ENCODE data around the gene AP4B1.

Gene AP4B1

DNA sequence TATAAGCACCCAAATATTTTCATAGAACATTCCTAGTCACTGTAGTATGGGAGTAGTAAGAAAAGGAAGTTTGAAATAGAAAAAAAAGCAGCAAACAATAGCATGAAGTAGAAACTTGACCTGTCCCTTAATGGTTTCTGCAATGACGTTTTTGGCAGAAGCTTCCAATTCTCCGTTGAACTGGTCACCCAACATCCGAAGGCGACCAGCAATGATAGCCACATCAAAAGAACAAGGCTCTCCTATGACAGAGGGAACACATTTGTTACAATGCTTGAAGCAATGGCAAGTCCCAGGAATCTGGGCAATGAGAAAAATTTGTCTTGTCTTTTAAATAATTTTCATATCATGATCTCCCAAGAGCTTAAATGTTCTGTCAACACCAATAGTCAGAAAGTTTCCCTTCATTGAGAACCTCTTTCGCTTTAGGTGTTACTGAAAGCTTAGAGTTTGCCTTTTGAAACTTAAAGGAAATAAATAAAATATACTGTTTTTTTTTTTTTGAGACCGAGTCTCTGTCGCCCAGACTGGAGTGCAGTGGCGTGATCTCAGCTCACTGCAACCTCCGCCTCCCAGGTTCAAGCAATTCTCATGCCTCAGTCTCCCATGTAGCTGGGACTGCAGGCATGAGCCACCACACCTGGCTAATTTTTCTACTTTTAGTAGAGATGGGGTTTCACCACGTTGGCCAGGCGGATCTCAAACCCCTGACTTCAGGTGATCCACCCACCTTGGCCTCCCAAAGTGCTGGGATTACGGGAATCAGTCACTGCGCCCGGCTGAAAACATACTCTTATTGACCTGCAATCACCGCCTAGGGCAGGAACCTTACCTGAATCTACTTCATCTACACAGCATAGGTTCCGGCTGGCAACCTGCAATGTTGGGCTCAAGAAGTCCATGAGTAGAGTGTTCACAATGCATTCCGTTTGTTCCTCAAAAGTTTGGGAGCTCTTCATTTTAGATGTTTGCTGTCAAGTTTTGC lies 17.9 kb downstream of the AP4B1 start:
- no peaks in the 10 kb centered on the region for H3K79me2 ChIP-seq (ENCODE audit: insufficient read depth, low read length)
- H3K9me3 ChIP-seq (ENCODE audit: insufficient read depth, low read length, severe bottlenecking), result no peaks in the 10 kb centered on the region
- no peaks in the 10 kb centered on the region for H4K20me1 ChIP-seq (ENCODE audit: insufficient read depth, low read length)
- TF ChIP-seq, protein P1, sequence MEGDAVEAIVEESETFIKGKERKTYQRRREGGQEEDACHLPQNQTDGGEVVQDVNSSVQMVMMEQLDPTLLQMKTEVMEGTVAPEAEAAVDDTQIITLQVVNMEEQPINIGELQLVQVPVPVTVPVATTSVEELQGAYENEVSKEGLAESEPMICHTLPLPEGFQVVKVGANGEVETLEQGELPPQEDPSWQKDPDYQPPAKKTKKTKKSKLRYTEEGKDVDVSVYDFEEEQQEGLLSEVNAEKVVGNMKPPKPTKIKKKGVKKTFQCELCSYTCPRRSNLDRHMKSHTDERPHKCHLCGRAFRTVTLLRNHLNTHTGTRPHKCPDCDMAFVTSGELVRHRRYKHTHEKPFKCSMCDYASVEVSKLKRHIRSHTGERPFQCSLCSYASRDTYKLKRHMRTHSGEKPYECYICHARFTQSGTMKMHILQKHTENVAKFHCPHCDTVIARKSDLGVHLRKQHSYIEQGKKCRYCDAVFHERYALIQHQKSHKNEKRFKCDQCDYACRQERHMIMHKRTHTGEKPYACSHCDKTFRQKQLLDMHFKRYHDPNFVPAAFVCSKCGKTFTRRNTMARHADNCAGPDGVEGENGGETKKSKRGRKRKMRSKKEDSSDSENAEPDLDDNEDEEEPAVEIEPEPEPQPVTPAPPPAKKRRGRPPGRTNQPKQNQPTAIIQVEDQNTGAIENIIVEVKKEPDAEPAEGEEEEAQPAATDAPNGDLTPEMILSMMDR (IDR thresholded peaks at IDR 0.05; ENCODE audit: borderline replicate concordance, extremely low read depth, low read length, poor library complexity, severe bottlenecking), result no peak
- TF ChIP-seq EZH2 (IDR thresholded peaks at IDR 0.05; ENCODE audit: borderline replicate concordance, low read depth, low read length, severe bottlenecking), result no peak
- H3K4me3 ChIP-seq (ENCODE audit: low read depth in 1 of 2, low read length in 2 of 2), result no peak overlapping the region
- no peaks in the 10 kb centered on the region for H3K36me3 ChIP-seq (ENCODE audit: insufficient read depth, low read length)
- ATAC-seq (ENCODE audit: insufficient read depth, low read depth) (no peak), DNase-seq (no peak)
- H3K4me2 ChIP-seq (ENCODE audit: insufficient read depth, low read length), result no peak overlapping the region
- peaks cover 5% of the 10 kb centered on the region; the same call in 1 of the 2 replicates for H3K4me1 ChIP-seq (ENCODE audit: insufficient read depth, low read length)
- H2AFZ ChIP-seq (ENCODE audit: low read depth, low read length), result no peak overlapping the region
- H3K27ac ChIP-seq (ENCODE audit: low read length), result no peak overlapping the region
- H3K9ac ChIP-seq (ENCODE audit: low read depth, low read length), result no peak overlapping the region
- no peaks in the 10 kb centered on the region for H3K27me3 ChIP-seq (ENCODE audit: insufficient read depth, low read length, poor library complexity)

DNA sequence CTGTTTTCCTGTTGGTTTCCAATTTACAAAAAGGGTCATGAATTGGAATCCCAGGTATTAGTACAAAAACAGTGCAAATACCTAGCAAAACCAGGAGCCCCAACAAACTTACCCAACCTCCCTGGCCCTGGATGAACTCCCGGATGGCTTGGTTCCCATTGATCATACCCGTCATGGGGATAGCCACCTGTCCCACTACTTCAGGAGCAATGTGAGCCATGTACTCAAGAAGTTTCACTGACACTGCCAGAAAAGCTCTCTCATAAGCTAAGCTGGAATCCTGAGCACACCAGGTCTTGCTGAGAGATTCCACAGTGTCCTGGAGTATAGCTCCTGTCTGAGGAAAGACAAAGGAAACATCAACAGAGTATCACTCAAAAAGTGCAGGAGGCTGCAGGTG lies 22.9 kb downstream of the AP4B1 start:
- ATAC-seq (ENCODE audit: insufficient read depth, low read depth), result no peak
- no peak overlapping the region for H3K4me3 ChIP-seq (ENCODE audit: low read depth in 1 of 2, low read length in 2 of 2)
- no peak for DNase-seq
- no peaks in the 10 kb centered on the region for H3K36me3 ChIP-seq (ENCODE audit: insufficient read depth, low read length)
- H4K20me1 ChIP-seq (ENCODE audit: insufficient read depth, low read length), result no peaks in the 10 kb centered on the region
- no peak overlapping the region for H3K4me2 ChIP-seq (ENCODE audit: insufficient read depth, low read length)
- H2AFZ ChIP-seq (ENCODE audit: low read depth, low read length), result peak overlapping the region; percentile 35; the same call in 1 of the 2 replicates
- no peaks in the 10 kb centered on the region for H3K9me3 ChIP-seq (ENCODE audit: insufficient read depth, low read length, severe bottlenecking)
- H3K9ac ChIP-seq (ENCODE audit: low read depth, low read length), result no peak overlapping the region
- no peaks in the 10 kb centered on the region for H3K27me3 ChIP-seq (ENCODE audit: insufficient read depth, low read length, poor library complexity)
- peaks cover 33% of the 10 kb centered on the region for H3K4me1 ChIP-seq (ENCODE audit: insufficient read depth, low read length)
- TF ChIP-seq, protein P1 (IDR thresholded peaks at IDR 0.05; ENCODE audit: borderline replicate concordance, extremely low read depth, low read length, poor library complexity, severe bottlenecking), result no peak
- TF ChIP-seq EZH2 (IDR thresholded peaks at IDR 0.05; ENCODE audit: borderline replicate concordance, low read depth, low read length, severe bottlenecking), result no peak
- peak overlapping the region; percentile 48; the same call in 1 of the 2 replicates for H3K27ac ChIP-seq (ENCODE audit: low read length)
- H3K79me2 ChIP-seq (ENCODE audit: insufficient read depth, low read length), result no peaks in the 10 kb centered on the region

DNA sequence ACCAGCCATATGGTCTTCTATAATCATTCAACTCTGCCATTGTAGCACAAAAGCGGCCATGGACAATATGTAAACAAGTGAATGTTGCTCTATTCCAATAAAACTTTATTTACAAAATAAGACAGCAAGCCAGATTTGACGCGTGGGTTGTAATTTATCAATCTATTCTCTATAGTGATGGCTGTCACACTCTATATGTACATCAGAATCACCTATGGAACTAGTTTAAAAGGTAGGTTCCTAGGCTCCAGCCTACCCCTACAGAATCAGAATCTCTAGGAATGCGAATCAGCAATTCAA lies 24.9 kb downstream of the AP4B1 start:
- H3K9me3 ChIP-seq (ENCODE audit: insufficient read depth, low read length, severe bottlenecking), result no peaks in the 10 kb centered on the region
- no peaks in the 10 kb centered on the region for H3K36me3 ChIP-seq (ENCODE audit: insufficient read depth, low read length)
- H3K9ac ChIP-seq (ENCODE audit: low read depth, low read length), result no peak overlapping the region
- H3K4me2 ChIP-seq (ENCODE audit: insufficient read depth, low read length), result no peak overlapping the region
- no peaks in the 10 kb centered on the region for H4K20me1 ChIP-seq (ENCODE audit: insufficient read depth, low read length)
- ATAC-seq (ENCODE audit: insufficient read depth, low read depth), result no peak
- H2AFZ ChIP-seq (ENCODE audit: low read depth, low read length), result peak overlapping the region; percentile 34; the same call in 1 of the 2 replicates
- no peak overlapping the region for H3K4me3 ChIP-seq (ENCODE audit: low read depth in 1 of 2, low read length in 2 of 2)
- DNase-seq, result no peak
- peak overlapping the region; percentile 26 for H3K27ac ChIP-seq (ENCODE audit: low read length)
- H3K4me1 ChIP-seq (ENCODE audit: insufficient read depth, low read length), result peaks cover 33% of the 10 kb centered on the region
- TF ChIP-seq, protein P1 (IDR thresholded peaks at IDR 0.05; ENCODE audit: borderline replicate concordance, extremely low read depth, low read length, poor library complexity, severe bottlenecking), result no peak
- no peak for TF ChIP-seq EZH2 (IDR thresholded peaks at IDR 0.05; ENCODE audit: borderline replicate concordance, low read depth, low read length, severe bottlenecking)
- H3K79me2 ChIP-seq (ENCODE audit: insufficient read depth, low read length), result no peaks in the 10 kb centered on the region
- H3K27me3 ChIP-seq (ENCODE audit: insufficient read depth, low read length, poor library complexity), result no peaks in the 10 kb centered on the region

Data from DND-41 (cell line).